ENCODE data around the gene HOXD3. TPM values are rescaled to one million over a fixed set of nuclear protein-coding genes. Genes with fewer than 3 reads are reported as not detected.

The HOXD3 gene
- total and polyA plus RNA-seq, 2 experiments from 2014 or later: not detected

DNA sequence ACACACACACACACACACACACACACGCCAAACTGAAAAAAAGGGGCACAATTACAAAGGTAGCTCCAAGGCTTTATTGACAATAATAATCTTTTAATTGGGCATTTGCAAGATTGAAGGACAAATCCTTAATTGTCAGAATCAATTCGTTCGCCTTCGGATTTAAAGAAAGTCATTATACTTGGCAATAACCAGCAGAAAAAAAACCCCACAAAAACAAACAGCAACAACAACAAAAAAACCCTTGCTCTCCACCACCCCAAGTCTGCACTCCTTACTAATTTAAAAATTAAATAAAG is 29.4 kb upstream of the HOXD3 start:
- Histone ChIP-seq H2AFZ (no peak overlapping the region), H3K79me2 (replicated peaks; ENCODE audit: insufficient read depth) (no peaks in the 10 kb centered on the region), H3K27me3 (ENCODE audit: insufficient read depth) (peaks cover 100% of the 10 kb centered on the region), H4K20me1 (replicated peaks; ENCODE audit: insufficient read depth) (peaks cover 40% of the 10 kb centered on the region), H3K4me1 (ENCODE audit: insufficient read depth) (peaks cover 11% of the 10 kb centered on the region), H3K27ac (ENCODE audit: low read depth) (no peak overlapping the region), H3F3A (replicated peaks; ENCODE audit: low read depth) (peaks cover 55% of the 10 kb centered on the region; the same call in 1 of the 2 replicates), H3K36me3 (ENCODE audit: insufficient read depth) (no peaks in the 10 kb centered on the region), H3K4me3 (no peak overlapping the region), H3K4me2 (peak overlapping the region; percentile 75; the same call in 1 of the 2 replicates), H3K9me2 (ENCODE audit: insufficient read depth) (no peaks in the 10 kb centered on the region)
- Mint-ChIP-seq H3K4me1 (peaks cover 29% of the 10 kb centered on the region), H3K4me3 (no peak overlapping the region), H3K27me3 (ENCODE audit: insufficient read depth, low read depth, poor library complexity) (peaks cover 95% of the 10 kb centered on the region), H3K9me3 (peaks cover 15% of the 10 kb centered on the region; the same call in 2 of the 3 replicates), H3K27ac (no peak overlapping the region), H3K36me3 (ENCODE audit: low read depth) (no peaks in the 10 kb centered on the region)
- no peak for DNase-seq (ENCODE audit: low spot score)
- TF ChIP-seq ZNF114 (CRISPR knock-in tag; IDR thresholded peaks at IDR 0.05) (no peak), EZH2phosphoT487 (IDR thresholded peaks at IDR 0.05; ENCODE audit: unreplicated experiment) (no peak), EZH2 (IDR thresholded peaks at IDR 0.05; ENCODE audit: low read depth, unreplicated experiment) (no peak), JUNB (IDR thresholded peaks at IDR 0.05; ENCODE audit: unreplicated experiment) (no peak), CREB1 (CRISPR knock-in tag; IDR thresholded peaks at IDR 0.05; ENCODE audit: low read depth) (no peak), POLR2AphosphoS5 (IDR thresholded peaks at IDR 0.05; ENCODE audit: low read depth) (no peak), STAT1 (IDR thresholded peaks at IDR 0.05; ENCODE audit: unreplicated experiment) (no peak), NANOG (IDR thresholded peaks at IDR 0.05; ENCODE audit: borderline replicate concordance) (no peak)
- TF ChIP-seq, protein P1, sequence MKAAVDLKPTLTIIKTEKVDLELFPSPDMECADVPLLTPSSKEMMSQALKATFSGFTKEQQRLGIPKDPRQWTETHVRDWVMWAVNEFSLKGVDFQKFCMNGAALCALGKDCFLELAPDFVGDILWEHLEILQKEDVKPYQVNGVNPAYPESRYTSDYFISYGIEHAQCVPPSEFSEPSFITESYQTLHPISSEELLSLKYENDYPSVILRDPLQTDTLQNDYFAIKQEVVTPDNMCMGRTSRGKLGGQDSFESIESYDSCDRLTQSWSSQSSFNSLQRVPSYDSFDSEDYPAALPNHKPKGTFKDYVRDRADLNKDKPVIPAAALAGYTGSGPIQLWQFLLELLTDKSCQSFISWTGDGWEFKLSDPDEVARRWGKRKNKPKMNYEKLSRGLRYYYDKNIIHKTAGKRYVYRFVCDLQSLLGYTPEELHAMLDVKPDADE (IDR thresholded peaks at IDR 0.05): no peak
- ATAC-seq: no peak

DNA sequence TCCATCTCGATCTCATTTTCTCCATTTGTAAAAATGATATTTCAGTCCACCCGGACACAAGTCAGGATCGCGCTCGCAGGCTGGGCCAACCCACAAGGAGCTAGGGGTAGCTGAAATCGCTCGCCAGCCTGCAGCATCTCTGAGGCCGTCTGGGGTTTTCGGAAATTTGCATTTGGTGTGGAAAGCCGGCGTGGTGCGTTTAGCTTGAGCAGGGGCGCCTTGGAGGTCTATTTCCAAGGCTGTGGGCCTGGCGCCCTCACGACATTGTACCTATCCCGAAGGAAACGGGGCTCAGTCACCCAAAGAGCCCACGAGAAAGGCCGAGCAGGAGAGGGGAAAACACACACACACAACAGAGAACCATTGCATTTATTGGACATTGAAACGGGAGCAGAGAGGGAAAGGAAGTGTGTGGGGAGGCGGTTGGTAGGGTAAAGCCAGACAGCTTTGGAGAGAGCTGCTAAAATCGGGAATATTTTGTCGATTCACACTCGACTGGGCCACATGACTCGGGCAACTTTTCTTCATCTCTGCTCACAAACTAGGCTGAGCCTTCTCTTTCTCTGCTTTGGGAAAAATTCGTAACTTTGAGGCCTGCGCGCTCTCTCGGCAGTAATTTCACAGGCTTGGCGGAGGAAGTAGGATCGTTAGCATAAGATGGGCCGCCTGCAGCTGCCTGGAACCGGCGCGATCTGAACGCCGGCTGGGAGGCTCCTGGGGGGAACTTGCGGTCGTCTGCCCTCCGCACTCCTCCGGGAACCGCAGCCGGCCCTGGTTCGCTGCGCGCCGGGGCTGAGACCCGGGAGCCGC is 28.7 kb upstream of the HOXD3 start:
- H3K4me3 ChIP-seq: peak overlapping the region; percentile 47
- ATAC-seq (peak; percentile 44), DNase-seq (ENCODE audit: low spot score) (peak; percentile 76)
- peak overlapping the region; percentile 75 for H3K4me2 ChIP-seq
- peak overlapping the region; percentile 63 for H3K4me3 Mint-ChIP-seq
- H3K27ac Mint-ChIP-seq: no peak overlapping the region
- no peak overlapping the region for H2AFZ ChIP-seq
- H3K27ac ChIP-seq (ENCODE audit: low read depth): no peak overlapping the region
- peaks cover 45% of the 10 kb centered on the region for H4K20me1 ChIP-seq (replicated peaks; ENCODE audit: insufficient read depth)
- no peaks in the 10 kb centered on the region for H3K36me3 Mint-ChIP-seq (ENCODE audit: low read depth)
- no peaks in the 10 kb centered on the region for H3K36me3 ChIP-seq (ENCODE audit: insufficient read depth)
- H3K4me1 ChIP-seq (ENCODE audit: insufficient read depth): peaks cover 13% of the 10 kb centered on the region
- peaks cover 96% of the 10 kb centered on the region for H3K27me3 Mint-ChIP-seq (ENCODE audit: insufficient read depth, low read depth, poor library complexity)
- peaks cover 100% of the 10 kb centered on the region for H3K27me3 ChIP-seq (ENCODE audit: insufficient read depth)
- peaks cover 61% of the 10 kb centered on the region for H3F3A ChIP-seq (replicated peaks; ENCODE audit: low read depth)
- peaks cover 15% of the 10 kb centered on the region; the same call in 2 of the 3 replicates for H3K9me3 Mint-ChIP-seq
- peaks cover 29% of the 10 kb centered on the region for H3K4me1 Mint-ChIP-seq
- no peaks in the 10 kb centered on the region for H3K9me2 ChIP-seq (ENCODE audit: insufficient read depth)
- H3K79me2 ChIP-seq (replicated peaks; ENCODE audit: insufficient read depth): no peaks in the 10 kb centered on the region
- TF ChIP-seq, protein P1 (IDR thresholded peaks at IDR 0.05): no peak; the same call in 1 of the 2 replicates
- TF ChIP-seq JUNB (IDR thresholded peaks at IDR 0.05; ENCODE audit: unreplicated experiment) (no peak), ZNF331 (CRISPR knock-in tag; IDR thresholded peaks at IDR 0.05; ENCODE audit: low read depth) (no peak), EZH2phosphoT487 (IDR thresholded peaks at IDR 0.05; ENCODE audit: unreplicated experiment) (peak; percentile 45)
- TF ChIP-seq, protein P2, sequence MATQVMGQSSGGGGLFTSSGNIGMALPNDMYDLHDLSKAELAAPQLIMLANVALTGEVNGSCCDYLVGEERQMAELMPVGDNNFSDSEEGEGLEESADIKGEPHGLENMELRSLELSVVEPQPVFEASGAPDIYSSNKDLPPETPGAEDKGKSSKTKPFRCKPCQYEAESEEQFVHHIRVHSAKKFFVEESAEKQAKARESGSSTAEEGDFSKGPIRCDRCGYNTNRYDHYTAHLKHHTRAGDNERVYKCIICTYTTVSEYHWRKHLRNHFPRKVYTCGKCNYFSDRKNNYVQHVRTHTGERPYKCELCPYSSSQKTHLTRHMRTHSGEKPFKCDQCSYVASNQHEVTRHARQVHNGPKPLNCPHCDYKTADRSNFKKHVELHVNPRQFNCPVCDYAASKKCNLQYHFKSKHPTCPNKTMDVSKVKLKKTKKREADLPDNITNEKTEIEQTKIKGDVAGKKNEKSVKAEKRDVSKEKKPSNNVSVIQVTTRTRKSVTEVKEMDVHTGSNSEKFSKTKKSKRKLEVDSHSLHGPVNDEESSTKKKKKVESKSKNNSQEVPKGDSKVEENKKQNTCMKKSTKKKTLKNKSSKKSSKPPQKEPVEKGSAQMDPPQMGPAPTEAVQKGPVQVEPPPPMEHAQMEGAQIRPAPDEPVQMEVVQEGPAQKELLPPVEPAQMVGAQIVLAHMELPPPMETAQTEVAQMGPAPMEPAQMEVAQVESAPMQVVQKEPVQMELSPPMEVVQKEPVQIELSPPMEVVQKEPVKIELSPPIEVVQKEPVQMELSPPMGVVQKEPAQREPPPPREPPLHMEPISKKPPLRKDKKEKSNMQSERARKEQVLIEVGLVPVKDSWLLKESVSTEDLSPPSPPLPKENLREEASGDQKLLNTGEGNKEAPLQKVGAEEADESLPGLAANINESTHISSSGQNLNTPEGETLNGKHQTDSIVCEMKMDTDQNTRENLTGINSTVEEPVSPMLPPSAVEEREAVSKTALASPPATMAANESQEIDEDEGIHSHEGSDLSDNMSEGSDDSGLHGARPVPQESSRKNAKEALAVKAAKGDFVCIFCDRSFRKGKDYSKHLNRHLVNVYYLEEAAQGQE (IDR thresholded peaks at IDR 0.05; ENCODE audit: unreplicated experiment): no peak
- TF ChIP-seq, protein P3, sequence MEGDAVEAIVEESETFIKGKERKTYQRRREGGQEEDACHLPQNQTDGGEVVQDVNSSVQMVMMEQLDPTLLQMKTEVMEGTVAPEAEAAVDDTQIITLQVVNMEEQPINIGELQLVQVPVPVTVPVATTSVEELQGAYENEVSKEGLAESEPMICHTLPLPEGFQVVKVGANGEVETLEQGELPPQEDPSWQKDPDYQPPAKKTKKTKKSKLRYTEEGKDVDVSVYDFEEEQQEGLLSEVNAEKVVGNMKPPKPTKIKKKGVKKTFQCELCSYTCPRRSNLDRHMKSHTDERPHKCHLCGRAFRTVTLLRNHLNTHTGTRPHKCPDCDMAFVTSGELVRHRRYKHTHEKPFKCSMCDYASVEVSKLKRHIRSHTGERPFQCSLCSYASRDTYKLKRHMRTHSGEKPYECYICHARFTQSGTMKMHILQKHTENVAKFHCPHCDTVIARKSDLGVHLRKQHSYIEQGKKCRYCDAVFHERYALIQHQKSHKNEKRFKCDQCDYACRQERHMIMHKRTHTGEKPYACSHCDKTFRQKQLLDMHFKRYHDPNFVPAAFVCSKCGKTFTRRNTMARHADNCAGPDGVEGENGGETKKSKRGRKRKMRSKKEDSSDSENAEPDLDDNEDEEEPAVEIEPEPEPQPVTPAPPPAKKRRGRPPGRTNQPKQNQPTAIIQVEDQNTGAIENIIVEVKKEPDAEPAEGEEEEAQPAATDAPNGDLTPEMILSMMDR (conservative IDR thresholded peaks at IDR 0.05; ENCODE audit: low read depth in 2 of 2): no peak
